Stimulated activated CD4-positive, alpha-beta T cell treated with anti-CD3 and anti-CD28 coated beads, Interleukin-1b, Interleukin-23, amount 100 ng/mL, for 24 hours (primary cell): Measurements from ENCODE around the gene HEBP1.

Source experiments
- DNase-seq, 4 experiments: peaks; one replicate each; pipeline ENCODE4 v3.0.0-alpha.2; 2020; ENCODE audit warnings: low read depth in 4 of 4, low spot score in 1 of 4

Gene HEBP1

DNA sequence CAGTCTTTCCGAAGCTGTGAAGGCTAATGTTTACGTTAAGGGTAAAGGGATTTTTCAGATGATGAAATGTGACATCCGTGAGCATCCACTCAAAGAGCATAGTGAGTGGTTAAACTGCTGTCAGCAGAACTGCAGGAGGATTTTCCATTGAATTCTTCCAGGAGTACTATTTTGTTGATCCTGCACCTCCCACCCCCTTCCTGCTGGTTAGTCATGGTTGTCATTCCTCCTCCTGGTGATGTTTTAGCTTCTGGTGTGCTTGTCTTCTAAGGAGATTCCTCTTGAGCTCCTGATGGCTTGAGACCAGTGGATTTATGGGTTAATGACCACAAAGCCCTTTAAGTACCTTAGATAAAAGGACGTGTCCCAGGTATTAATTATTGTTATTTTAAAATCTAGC is 45.7 kb downstream of the HEBP1 start:
- no peak for DNase-seq

DNA sequence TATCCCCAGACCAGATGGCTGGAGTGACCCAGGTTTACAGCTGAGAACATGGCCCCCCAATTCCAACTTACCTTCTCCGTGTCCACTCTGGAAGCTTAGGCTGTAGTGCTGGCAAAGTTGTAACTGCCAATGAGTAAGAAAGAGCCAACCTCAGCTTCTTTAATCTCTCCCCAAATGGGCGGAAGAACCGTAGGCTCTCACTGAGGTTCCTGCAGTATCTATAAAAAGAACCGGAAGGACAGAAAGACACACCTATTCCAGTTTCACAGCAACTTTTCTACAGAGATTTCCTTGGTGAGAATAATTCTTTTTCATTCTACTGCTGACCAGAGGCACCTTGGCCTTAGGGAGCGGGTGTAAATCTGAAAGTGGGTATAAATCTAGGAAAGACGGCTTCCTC is 48.0 kb downstream of the HEBP1 start, which contains the start of gene GPRC5D:
Gene GPRC5D, minus strand, starts transcription at position 135 of the 400 bp plus-strand sequence. CDS start 1,786 bp downstream, outside the sequence.
- no peak for DNase-seq

DNA sequence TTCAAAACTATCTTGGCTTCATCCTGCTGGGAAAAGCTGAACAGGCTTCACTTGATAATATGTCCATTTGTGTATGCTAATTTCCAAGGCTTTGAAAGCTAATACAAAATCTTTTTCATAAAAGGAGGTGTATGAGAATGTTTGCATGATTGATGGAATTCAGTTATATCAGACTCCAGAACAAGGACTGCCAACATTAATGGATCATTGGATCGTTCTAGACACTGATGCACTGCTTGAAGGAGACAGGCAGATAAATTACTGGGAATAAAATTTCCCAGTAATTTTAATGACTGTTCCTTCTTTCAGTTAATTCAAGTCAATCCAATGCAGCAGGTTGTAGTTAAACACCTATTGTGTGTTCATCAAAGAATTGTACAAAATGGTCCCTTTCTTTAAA is 48.6 kb downstream of the HEBP1 start:
- no peak for DNase-seq

DNA sequence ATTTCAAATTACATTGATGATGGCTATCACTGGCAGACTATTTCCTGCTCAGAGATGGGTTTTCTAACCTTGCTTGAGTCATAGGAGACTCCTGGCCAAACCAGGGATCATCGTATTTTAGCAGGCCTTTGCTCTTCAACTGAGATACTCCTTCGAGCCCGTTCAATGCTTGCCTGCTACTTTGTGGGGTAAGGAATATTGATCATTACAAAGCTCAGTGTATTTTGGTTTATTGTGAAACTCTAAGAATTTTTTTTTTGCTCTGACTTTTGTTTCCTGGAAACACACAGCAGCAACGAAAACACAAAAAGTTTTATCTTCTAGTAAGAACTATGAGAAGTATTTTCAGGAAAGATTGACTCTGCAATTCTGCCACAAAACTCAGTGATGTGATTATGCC is 52.2 kb downstream of the HEBP1 start:
- no peak for DNase-seq

DNA sequence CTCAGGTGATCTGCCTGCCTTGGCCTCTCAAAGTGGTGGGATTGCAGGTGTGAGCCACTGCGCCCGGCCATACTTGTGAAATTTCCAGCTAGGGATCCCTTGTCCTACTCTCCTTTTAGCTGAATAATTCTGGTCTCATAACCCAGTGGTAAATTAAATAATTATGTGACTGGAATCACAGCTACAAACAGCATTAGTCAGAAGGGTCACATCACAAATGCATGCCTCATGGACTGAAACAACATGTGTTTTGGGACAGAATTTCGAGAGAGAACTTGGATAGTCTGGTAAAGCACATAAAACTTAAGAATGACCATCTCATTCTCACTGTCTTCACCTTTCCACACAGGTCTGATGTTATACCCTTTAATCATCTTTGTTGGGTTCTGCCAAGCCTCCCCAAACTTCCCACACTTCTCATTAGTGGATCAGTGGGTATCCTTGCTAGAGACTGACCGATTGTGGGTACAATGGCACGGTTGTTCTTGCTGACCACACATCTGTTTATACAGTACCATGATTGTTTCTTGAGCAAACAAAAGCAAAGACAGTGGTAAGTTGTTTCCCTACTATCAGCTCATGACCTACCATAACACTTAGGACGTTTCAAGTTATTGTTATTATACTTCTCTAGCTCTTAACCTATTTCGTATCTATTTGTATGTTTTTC is 53.2 kb downstream of the HEBP1 start:
- DNase-seq: no peak

DNA sequence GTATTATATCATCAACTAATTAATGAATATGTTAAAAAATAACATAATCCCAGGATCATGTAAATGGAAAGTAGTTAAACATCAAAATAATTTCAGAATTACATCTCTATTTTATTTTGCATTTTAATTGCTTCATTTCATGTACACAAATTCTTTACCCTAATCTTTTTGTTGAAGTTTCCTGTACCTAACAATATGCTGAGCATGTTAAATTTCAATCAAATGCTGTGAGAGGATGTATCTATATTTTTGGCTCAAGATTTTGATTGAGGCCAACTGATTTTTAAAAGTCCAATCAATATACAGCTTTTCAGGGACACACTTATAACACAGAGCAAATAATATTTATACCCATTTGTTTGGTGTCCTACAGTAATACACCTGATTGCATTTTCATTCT is 54.5 kb downstream of the HEBP1 start:
- DNase-seq: no peak

- no peak for DNase-seq
These were observed 56.3 kb downstream of the HEBP1 start for GRCh38 chr12:12943586-12944260.

- DNase-seq: no peak
These were observed 58.4 kb downstream of the HEBP1 start for GRCh38 chr12:12941450-12942350.

GRCh38 chr12:12939888-12940287 is 60.2 kb downstream of the HEBP1 start:
- DNase-seq: no peak

- DNase-seq: no peak
These were observed 61.5 kb downstream of the HEBP1 start for GRCh38 chr12:12938541-12938940.

DNA sequence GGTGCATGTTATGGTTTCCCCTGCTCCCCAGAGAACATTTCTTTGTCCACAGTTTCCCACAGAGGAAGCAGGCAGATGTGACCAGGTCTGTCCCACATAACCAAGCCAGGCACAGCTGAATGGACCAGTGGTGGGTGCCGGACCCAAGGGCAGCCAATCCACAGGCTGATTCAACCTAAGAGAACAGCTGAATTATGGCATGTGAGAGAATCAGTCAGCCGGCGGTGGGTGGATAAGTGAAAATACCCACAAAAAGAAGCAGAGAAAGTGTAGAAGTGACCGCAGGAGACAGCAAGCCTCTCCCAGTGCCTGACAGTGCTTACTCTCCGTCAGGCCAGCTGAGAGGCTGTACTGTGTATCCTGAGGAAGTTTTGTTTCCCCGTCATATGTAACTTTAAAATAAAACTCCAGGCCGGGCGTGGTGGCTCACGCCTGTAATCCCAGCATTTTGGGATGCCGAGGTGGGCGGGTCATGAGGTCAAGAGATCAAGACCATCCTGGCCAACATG is 63.0 kb downstream of the HEBP1 start:
- DNase-seq: no peak

DNA sequence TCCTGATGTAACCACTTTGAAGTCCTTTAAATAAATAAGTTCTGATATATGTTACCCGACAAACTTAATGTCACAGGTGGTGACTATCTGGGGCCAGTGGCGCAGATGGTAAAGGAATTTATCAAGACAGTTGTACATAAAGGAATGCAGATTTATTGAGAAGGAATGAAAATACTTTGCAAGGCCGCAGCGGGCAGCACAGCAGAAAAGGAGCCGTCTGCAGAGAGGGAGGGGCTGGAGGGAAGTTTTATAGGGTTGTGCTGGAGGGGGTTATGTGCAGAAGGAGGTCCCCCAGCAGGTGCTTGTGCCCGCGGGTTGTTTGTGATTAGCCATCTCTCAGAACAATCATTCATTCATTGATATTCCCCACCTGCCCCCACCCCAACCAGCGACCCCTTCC is 65.5 kb downstream of the HEBP1 start:
- DNase-seq: no peak

DNA sequence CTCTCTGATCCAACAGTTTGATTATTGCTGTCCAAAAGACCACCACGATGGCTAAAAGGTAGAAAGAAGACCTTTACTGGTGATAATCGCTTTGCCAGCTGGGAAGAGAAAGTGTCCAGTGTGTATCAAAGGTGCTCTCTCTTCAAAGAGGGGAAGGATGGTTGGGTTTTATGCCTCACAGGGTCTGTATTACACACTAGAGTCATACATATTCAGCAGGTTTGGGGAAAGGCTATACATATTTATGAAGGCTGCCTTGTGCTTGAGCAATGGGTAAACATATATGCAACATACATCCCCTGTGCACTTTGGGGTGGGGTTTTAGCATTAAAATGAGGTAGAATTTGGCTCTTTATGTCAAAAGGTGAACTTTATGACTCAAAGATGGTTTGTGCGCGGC is 66.3 kb downstream of the HEBP1 start:
- no peak for DNase-seq

DNA sequence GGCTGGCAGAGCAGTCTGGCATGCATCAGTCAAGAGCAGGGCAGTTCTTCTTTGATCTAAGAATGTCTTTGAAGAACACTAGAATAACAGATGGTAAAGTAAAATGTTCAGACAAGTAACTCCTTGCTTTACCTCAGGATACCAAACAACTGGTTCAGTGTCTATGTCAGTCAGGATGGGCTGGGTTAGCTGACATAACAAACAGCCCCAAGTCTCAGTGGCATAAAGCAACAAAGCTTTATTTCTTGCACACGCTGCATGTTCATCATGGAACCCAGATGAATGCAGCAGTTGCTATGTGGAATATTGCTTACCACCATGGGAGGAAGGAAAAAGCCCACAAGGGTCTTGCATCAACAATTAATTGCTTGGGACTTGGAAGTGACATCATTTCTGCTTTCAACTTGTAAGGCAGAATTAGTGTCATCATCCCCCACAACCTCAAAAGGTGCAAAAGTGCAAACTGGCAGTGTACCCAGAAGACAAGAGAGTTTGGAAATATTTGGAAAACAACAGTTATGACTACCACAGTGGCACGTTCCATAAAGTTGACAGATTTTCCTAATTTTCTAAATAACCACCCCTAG is 69.3 kb downstream of the HEBP1 start:
- DNase-seq: no peak

GRCh38 chr12:12929696-12930095 is 70.4 kb downstream of the HEBP1 start:
- no peak for DNase-seq

DNA sequence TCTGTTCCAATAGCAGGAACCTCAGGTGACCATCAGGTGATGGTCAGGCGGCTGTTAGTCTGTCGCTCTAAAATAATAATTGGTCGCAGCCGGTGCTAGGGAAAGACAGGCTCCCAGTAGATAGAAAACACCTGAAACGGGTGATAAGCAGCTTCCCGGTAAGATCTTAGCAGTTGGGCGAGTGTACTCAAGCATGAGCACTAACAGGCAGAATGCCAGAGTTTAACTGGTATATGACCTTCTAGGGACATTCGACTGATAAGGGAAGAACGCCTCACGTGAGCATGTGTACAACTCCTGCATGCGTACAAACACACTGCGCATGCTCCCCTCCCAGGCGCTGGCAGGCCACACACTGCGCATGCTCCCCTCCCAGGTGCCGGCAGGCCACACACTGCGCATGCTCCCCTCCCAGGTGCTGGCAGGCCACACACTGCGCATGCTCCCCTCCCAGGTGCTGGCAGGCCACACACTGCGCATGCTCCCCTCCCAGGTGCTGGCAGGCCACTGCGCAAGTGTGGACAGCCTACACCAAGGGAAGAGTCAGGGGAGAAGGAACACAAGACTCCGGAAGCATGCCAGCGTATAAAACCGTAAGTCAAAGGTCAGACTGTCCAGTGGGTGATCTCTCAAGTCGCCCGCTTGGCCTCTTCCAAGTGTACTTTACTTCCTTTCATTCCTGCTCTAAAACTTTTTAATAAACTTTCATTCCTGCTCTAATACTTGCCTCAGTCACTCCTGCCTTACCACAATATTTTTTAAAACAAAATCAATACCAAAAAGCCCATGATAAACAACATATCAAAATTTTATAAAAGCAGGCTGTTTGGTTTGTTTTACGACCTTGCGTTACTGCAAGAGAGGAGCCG is 72.6 kb downstream of the HEBP1 start:
- DNase-seq: no peak

DNA sequence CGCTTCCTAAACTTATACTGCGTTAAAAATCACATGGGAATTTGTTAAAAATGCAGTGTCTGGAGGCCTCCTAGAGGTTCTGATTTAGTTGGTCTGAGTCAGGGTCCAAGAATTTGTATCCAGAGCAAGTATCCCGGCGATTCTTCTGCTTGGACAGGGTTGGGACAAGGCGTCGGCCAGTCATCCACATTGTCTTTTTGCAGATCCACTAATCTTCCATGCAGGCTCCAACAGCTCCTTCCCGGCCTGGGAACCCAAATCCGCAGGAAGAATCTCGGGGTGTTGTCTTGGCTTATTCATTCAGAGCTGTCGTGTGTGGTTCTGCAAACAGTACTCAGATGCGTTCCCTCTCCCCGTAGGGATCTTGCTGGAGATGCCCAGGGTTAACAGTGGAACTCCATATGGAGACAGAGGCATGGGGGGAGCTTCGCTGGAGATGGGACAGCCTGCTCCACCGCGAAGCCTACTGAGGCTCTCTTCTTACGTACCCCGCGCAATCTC is 73.4 kb downstream of the HEBP1 start:
- no peak for DNase-seq

- no peak for DNase-seq
These were observed 74.7 kb downstream of the HEBP1 start for GRCh38 chr12:12925388-12925787.
